Endothelial cell of umbilical vein (primary cell): Measurements from ENCODE around the gene TAS1R2. TPM values are rescaled to one million over a fixed set of nuclear protein-coding genes. Genes with fewer than 3 reads are reported as not detected.

Source experiments
- BruUV-seq: library from RNA; stranded (reverse); fragments of 400-500 nt; replicated peaks from 2 replicates; lab custom pipeline; 2021; lab: Mats Ljungman, UMichigan
- CTCF ChIA-PET: fragments of 300-600, 350-600 bp; sonication (Branson Sonifier 250); formaldehyde crosslinking; loops from one replicate; lab custom pipeline; 2021; ENCODE audit warnings: antibody characterized with exemption, inconsistent platforms; lab: Charles Lee
- POLR2A ChIA-PET: fragments of 300-600, 350-600 bp; sonication (Branson Sonifier 250); formaldehyde crosslinking; loops from one replicate; lab custom pipeline; 2021; ENCODE audit warnings: antibody characterized with exemption, inconsistent platforms; lab: Charles Lee
- DNase-seq: peaks from one replicate; pipeline ENCODE4 v3.0.0-alpha.2; 2011; ENCODE audit warnings: low read depth, low spot score
- FAIRE-seq: peaks from 2 replicates; lab custom pipeline; 2011; peaks lifted over from hg19 to GRCh38; lab: Jason Lieb, UNC
- H2AFZ ChIP-seq: 2 replicates; pipeline ENCODE4 v1.6.0; 2012; ENCODE audit warnings: low read depth, low read length, control low read depth, inconsistent platforms
- H3K27ac ChIP-seq: 2 replicates; pipeline ENCODE4 v1.5.1; 2011; ENCODE audit warnings: low read depth, mild to moderate bottlenecking, control low read depth, low read length, moderate library complexity; ENCODE audit not compliant: insufficient read depth
- H3K27me3 ChIP-seq, 2 experiments: 2 replicates each; pipeline versions ENCODE4 v1.6.0 to v1.6.1; 2011; ENCODE audit warnings: low read length in 2 of 2, mixed read lengths in 1 of 2; ENCODE audit not compliant: control insufficient read depth in 2 of 2, insufficient read depth in 2 of 2
- H3K36me3 ChIP-seq, 2 experiments: 2 replicates in 1 of 2; 3 replicates in 1 of 2; pipeline ENCODE4 v1.5.1; 2011; ENCODE audit warnings: low read length in 2 of 2, mild to moderate bottlenecking in 1 of 2, moderate library complexity in 1 of 2; ENCODE audit not compliant: control insufficient read depth in 2 of 2, insufficient read depth in 2 of 2; ENCODE audit errors: extremely low read depth in 1 of 2
- H3K4me1 ChIP-seq: 3 replicates; pipeline ENCODE4 v1.5.1; 2011; ENCODE audit warnings: mild to moderate bottlenecking, low read length; ENCODE audit not compliant: control insufficient read depth, insufficient read depth; ENCODE audit errors: extremely low read depth
- H3K4me2 ChIP-seq: 2 replicates; pipeline ENCODE4 v1.6.1; 2011; ENCODE audit warnings: low read length, control low read depth, mixed read lengths; ENCODE audit not compliant: insufficient read depth
- H3K4me3 ChIP-seq, 3 experiments: fragments of 200-600 bp in 1 of 3; sonication (generic), shearing (Covaris generic) in 1 of 3; replicated peaks in 1 of 3; 2 replicates each; pipeline ENCODE4 v1.5.1; 2011 to 2016; ENCODE audit warnings: control low read depth in 3 of 3, low read length in 3 of 3, mild to moderate bottlenecking in 2 of 3, inconsistent platforms in 1 of 3, low read depth in 1 of 3, moderate library complexity in 1 of 3; ENCODE audit not compliant: insufficient read depth in 1 of 3
- H3K79me2 ChIP-seq: 2 replicates; pipeline ENCODE4 v1.6.0; 2012; ENCODE audit warnings: low read length, inconsistent platforms; ENCODE audit not compliant: control insufficient read depth, insufficient read depth
- H3K9ac ChIP-seq: replicated peaks from 2 replicates; pipeline ENCODE3; 2011; ENCODE audit warnings: low read length, control low read depth; ENCODE audit not compliant: insufficient read depth; ENCODE audit errors: extremely low read depth
- H3K9me1 ChIP-seq: replicated peaks from 3 replicates; pipeline ENCODE4 v1.6.0; 2011; ENCODE audit warnings: mild to moderate bottlenecking, low read length; ENCODE audit not compliant: control insufficient read depth, insufficient read depth; ENCODE audit errors: extremely low read depth
- H3K9me3 ChIP-seq: replicated peaks from 2 replicates; pipeline ENCODE4 v1.5.1; 2012; ENCODE audit warnings: low read length, inconsistent platforms; ENCODE audit not compliant: control insufficient read depth, insufficient read depth
- H4K20me1 ChIP-seq: replicated peaks from 2 replicates; pipeline ENCODE3; 2011; ENCODE audit warnings: mild to moderate bottlenecking, low read length; ENCODE audit not compliant: control insufficient read depth, insufficient read depth; ENCODE audit errors: extremely low read depth
- EZH2 ChIP-seq: IDR thresholded peaks from 2 replicates; pipeline ENCODE4 v1.6.1; 2012; ENCODE audit warnings: borderline replicate concordance, low read depth, mild to moderate bottlenecking, moderate library complexity, low read length, inconsistent platforms; ENCODE audit not compliant: severe bottlenecking
- FOS ChIP-seq: IDR thresholded peaks from 2 replicates; pipeline ENCODE4 v1.6.1; 2011; ENCODE audit warnings: mild to moderate bottlenecking, low read length, moderate library complexity, borderline replicate concordance; ENCODE audit not compliant: insufficient read depth
- GATA2 ChIP-seq: IDR thresholded peaks from 2 replicates; pipeline ENCODE4 v1.7.0; 2011; ENCODE audit warnings: low read depth, mild to moderate bottlenecking, moderate library complexity, mixed read lengths, low read length; ENCODE audit not compliant: insufficient read length, insufficient read depth
- JUN ChIP-seq: IDR thresholded peaks from 2 replicates; pipeline ENCODE4 v1.6.1; 2011; ENCODE audit warnings: borderline replicate concordance, low read depth; ENCODE audit not compliant: insufficient read length, insufficient read depth
- MYC ChIP-seq: IDR thresholded peaks from one replicate; pipeline ENCODE4 v1.6.1; 2011; ENCODE audit warnings: mild to moderate bottlenecking, low read depth, low read length
- POLR2A ChIP-seq: IDR thresholded peaks from 2 replicates; pipeline ENCODE4 v1.6.1; 2012; ENCODE audit warnings: low read depth, mild to moderate bottlenecking, control low read depth, low read length
- POLR2AphosphoS5 ChIP-seq: IDR thresholded peaks from 2 replicates; pipeline ENCODE4 v1.6.1; 2012; ENCODE audit warnings: low read depth, mild to moderate bottlenecking, control low read depth, low read length, moderate library complexity; ENCODE audit not compliant: insufficient read depth
- dilution Hi-C: fragments of 300-500 bp; cut with MboI; formaldehyde crosslinking; loops from one replicate; pipeline ENCODE4 v1.15.0; 2019; ENCODE audit warnings: low sequenced_read_pairs; ENCODE audit not compliant: extremely low pct_ligation_motif_present
- intact Hi-C: fragments of 100-400 bp; cut with micrococcal nuclease; formaldehyde crosslinking; loops from one replicate; pipeline ENCODE4 v1.10.0; 2022
- polyA plus RNA-seq, 4 experiments: library from polyadenylated mRNA; depleted of rRNA in 3 of 4; stranded (reverse) in 3 of 4; unstranded in 1 of 4; fragments of >200 nt; gene quantifications; 2 replicates each; pipeline versions ENCODE4 v1.2.1 to v1.2.3, GENCODE V29; 2011 to 2012; ENCODE audit warnings: missing spikeins in 1 of 4
- total RNA-seq: library from RNA; stranded (reverse); gene quantifications from 2 replicates; pipeline ENCODE4 v1.2.3, GENCODE V29; 2021
- TF ChIP-seq, protein P1 (sequence below): IDR thresholded peaks from 2 replicates; pipeline ENCODE4 v1.6.1; 2011; ENCODE audit not compliant: insufficient read depth, insufficient read length
- TF ChIP-seq, protein P2 (sequence below), 2 donors: IDR thresholded peaks; 1 replicate in 1 of 2; 2 replicates in 1 of 2; pipeline ENCODE4 v1.5.1; 2011; ENCODE audit warnings: low read length in 2 of 2, mild to moderate bottlenecking in 2 of 2, moderate library complexity in 2 of 2, control low read depth in 1 of 2, inconsistent platforms in 1 of 2, low read depth in 1 of 2; ENCODE audit not compliant: insufficient read depth in 1 of 2; ENCODE audit errors: extremely low read depth in 1 of 2

Gene TAS1R2
- total and polyA plus RNA-seq, 2 donors (not counting 3 experiments of a cell fraction or from before 2014, with no cell fraction given): not detected

DNA sequence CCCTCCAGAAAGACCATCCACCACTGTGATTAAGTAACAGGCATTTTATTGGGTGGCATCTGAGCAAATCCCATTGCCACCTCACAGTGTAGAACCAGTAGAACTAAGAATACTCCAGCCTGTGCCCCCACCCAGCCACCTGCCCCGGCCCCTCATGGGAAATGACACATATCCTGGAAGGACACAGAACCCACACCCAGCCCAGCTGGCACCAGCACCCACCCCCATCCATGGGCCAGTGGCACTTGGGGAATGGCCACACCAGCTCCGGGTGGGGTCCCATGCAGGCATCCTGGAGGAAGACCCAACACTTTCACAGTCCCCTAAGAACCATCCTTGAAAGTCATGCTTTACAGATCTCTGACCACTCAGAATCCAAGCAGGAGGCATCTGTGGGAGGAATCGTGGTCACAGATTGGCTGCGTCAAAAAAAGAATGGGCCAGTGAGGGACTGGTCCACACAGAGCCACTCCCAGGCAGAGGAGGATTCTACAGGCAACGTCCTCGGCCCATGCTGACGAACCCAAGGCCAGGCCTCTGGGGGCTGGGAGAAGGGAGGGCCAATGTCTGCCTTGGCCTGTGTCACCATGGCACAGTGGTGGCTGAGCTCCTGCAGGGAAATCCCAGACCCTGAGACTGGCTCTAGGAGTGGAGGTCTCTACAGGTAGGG is 12.1 kb upstream of the TAS1R2 start:
- Histone ChIP-seq H3K4me1 (no peaks in the 10 kb centered on the region), H3K27ac (no peak overlapping the region), H3K4me3 (no peak overlapping the region), H3K9me3 (no peaks in the 10 kb centered on the region), H3K36me3 (peaks cover 0 to 4% of the 10 kb centered on the region in 2 experiments), H3K9ac (no peak overlapping the region), H2AFZ (no peak overlapping the region), H4K20me1 (no peaks in the 10 kb centered on the region), H3K79me2 (no peaks in the 10 kb centered on the region), H3K9me1 (no peaks in the 10 kb centered on the region), H3K27me3 (no peaks in the 10 kb centered on the region), H3K4me2 (no peak overlapping the region)
- DNase-seq (no peak), FAIRE-seq (no peak)
- TF ChIP-seq JUN: no peak
- TF ChIP-seq, protein P1, sequence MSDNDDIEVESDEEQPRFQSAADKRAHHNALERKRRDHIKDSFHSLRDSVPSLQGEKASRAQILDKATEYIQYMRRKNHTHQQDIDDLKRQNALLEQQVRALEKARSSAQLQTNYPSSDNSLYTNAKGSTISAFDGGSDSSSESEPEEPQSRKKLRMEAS: no peak
- TF ChIP-seq POLR2AphosphoS5: no peak
- no peak for TF ChIP-seq MYC
- TF ChIP-seq, protein P2, sequence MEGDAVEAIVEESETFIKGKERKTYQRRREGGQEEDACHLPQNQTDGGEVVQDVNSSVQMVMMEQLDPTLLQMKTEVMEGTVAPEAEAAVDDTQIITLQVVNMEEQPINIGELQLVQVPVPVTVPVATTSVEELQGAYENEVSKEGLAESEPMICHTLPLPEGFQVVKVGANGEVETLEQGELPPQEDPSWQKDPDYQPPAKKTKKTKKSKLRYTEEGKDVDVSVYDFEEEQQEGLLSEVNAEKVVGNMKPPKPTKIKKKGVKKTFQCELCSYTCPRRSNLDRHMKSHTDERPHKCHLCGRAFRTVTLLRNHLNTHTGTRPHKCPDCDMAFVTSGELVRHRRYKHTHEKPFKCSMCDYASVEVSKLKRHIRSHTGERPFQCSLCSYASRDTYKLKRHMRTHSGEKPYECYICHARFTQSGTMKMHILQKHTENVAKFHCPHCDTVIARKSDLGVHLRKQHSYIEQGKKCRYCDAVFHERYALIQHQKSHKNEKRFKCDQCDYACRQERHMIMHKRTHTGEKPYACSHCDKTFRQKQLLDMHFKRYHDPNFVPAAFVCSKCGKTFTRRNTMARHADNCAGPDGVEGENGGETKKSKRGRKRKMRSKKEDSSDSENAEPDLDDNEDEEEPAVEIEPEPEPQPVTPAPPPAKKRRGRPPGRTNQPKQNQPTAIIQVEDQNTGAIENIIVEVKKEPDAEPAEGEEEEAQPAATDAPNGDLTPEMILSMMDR (IDR thresholded peaks at IDR 0.05; ENCODE audit: extremely low read depth in 1 of 2, insufficient read depth in 1 of 2, low read depth in 1 of 2, low read length in 2 of 2): no peak
- TF ChIP-seq EZH2: no peak
- TF ChIP-seq FOS: no peak
- no peak for TF ChIP-seq GATA2
- no peak for TF ChIP-seq POLR2A
- BruUV-seq: no TSS peak
- ChIA-PET CTCF (interaction anchor here (1.7 to 7.2 kb wide), 2 partner anchors 13 to 275 kb away, joined by 4 to 127 read pairs; no protein-coding TSS in a partner anchor), POLR2A (no interaction called here)
- intact Hi-C loops: loop anchor here (10.0 kb wide), 1 partner anchor 1207 kb away; no protein-coding TSS in a partner anchor
- dilution Hi-C loops: no loop called here
